K562 (cell line): ENCODE measurements around the gene MRPL33. TPM values are rescaled to one million over a fixed set of nuclear protein-coding genes. Genes with fewer than 3 reads are reported as not detected.
A peak's percentile ranks its signal among the peaks of the same experiment; 100 is the strongest.

Experiments used
- ATAC-seq: fragments of 200-7000 bp; cut with Tn5 transposase; 3 replicates; pipeline ENCODE4 v1.9.1; 2020; ENCODE audit warnings: moderate library complexity
- BruUV-seq: library from RNA; stranded (reverse); fragments of 400-500 nt; replicated peaks from 2 replicates; lab custom pipeline; 2021; lab: Mats Ljungman, UMichigan
- CTCF ChIA-PET: fragments of 300-600 bp; formaldehyde crosslinking; extraction: SDS; loops from one replicate; lab custom pipeline; 2021; ENCODE audit warnings: low intra/inter-chr PET ratio; lab: Yijun Ruan, JAX
- POLR2A ChIA-PET: fragments of 300-600, 350-650 bp; sonication (Branson Sonifier 250); formaldehyde crosslinking; extraction: SDS; loops from one replicate; lab custom pipeline; 2021; ENCODE audit warnings: antibody characterized with exemption, inconsistent platforms; lab: Yijun Ruan, JAX
- DNase-seq, 4 experiments: peaks; one replicate each; pipeline versions ENCODE4 v3.0.0 to v3.0.0-alpha.2; 2011 to 2018; ENCODE audit warnings: low spot score in 3 of 4, mixed read lengths in 3 of 4; ENCODE audit errors: extremely low read depth in 1 of 4
- FAIRE-seq: peaks from 2 replicates; lab custom pipeline; 2011; peaks lifted over from hg19 to GRCh38; lab: Jason Lieb, UNC
- H2AFZ ChIP-seq: 2 replicates; pipeline ENCODE4 v1.6.0; 2011; ENCODE audit warnings: low read depth, low read length, control low read depth, inconsistent platforms
- H3K27ac ChIP-seq: fragments of 200-600 bp; 3 replicates; pipeline ENCODE4 v1.8.0; 2011; ENCODE audit warnings: low read depth, mild to moderate bottlenecking, control low read depth, inconsistent platforms, low read length, moderate library complexity, mixed read lengths; ENCODE audit errors: extremely low read depth
- H3K27me3 ChIP-seq, 2 experiments: fragments of 300-600 bp in 1 of 2; 2 replicates in 1 of 2; 3 replicates in 1 of 2; pipeline versions ENCODE4 v1.6.0 to v1.8.0; 2011; ENCODE audit warnings: inconsistent platforms in 2 of 2, low read length in 2 of 2, mild to moderate bottlenecking in 1 of 2, mixed read lengths in 1 of 2, moderate library complexity in 1 of 2; ENCODE audit not compliant: control insufficient read depth in 2 of 2, insufficient read depth in 2 of 2
- H3K36me3 ChIP-seq: fragments of 300-600 bp; 3 replicates; pipeline ENCODE4 v1.8.0; 2011; ENCODE audit warnings: mild to moderate bottlenecking, low read length, inconsistent platforms; ENCODE audit not compliant: control insufficient read depth, insufficient read depth
- H3K4me1 ChIP-seq, 2 experiments: fragments of 200-600 bp in 1 of 2; replicated peaks in 1 of 2; 2 replicates in 1 of 2; 3 replicates in 1 of 2; pipeline versions ENCODE4 v1.5.1 to v1.8.0; 2011; ENCODE audit warnings: inconsistent platforms in 2 of 2, low read length in 2 of 2, mild to moderate bottlenecking in 1 of 2, mixed read lengths in 1 of 2, moderate library complexity in 1 of 2; ENCODE audit not compliant: control insufficient read depth in 2 of 2, insufficient read depth in 2 of 2
- H3K4me2 ChIP-seq: 2 replicates; pipeline ENCODE4 v1.6.1; 2011; ENCODE audit warnings: low read length, control low read depth, inconsistent platforms, mixed read lengths; ENCODE audit not compliant: insufficient read depth
- H3K4me3 ChIP-seq: fragments of 200-600 bp; sonication (generic), shearing (Covaris generic); 2 replicates; pipeline ENCODE4 v1.5.1; 2016; ENCODE audit warnings: control low read depth, inconsistent platforms
- H3K79me2 ChIP-seq: fragments of 200-600 bp; 3 replicates; pipeline ENCODE4 v1.8.0; 2011; ENCODE audit warnings: low read length, inconsistent platforms; ENCODE audit not compliant: control insufficient read depth, insufficient read depth
- H3K9ac ChIP-seq, 2 experiments: 2 replicates each; pipeline versions ENCODE4 v1.6.0 to v1.6.1; 2011; ENCODE audit warnings: low read depth in 2 of 2, low read length in 2 of 2, control low read depth in 1 of 2, inconsistent platforms in 1 of 2, mild to moderate bottlenecking in 1 of 2, mixed read lengths in 1 of 2; ENCODE audit not compliant: insufficient read depth in 1 of 2
- H3K9me1 ChIP-seq: one replicate; pipeline ENCODE4 v1.6.0; 2011; ENCODE audit warnings: inconsistent platforms, mild to moderate bottlenecking, low read length, moderate library complexity; ENCODE audit not compliant: control insufficient read depth, insufficient read depth
- H3K9me3 ChIP-seq: replicated peaks from 2 replicates; pipeline ENCODE4 v1.5.1; 2011; ENCODE audit warnings: low read depth, low read length, inconsistent platforms; ENCODE audit not compliant: control insufficient read depth, insufficient read depth
- H4K20me1 ChIP-seq: replicated peaks from 2 replicates; pipeline ENCODE4 v1.6.1; 2011; ENCODE audit warnings: low read length, inconsistent platforms, mixed read lengths; ENCODE audit not compliant: control insufficient read depth, insufficient read depth
- CBFA2T3 ChIP-seq: fragments of 450-650 bp; IDR thresholded peaks from 2 replicates; pipeline ENCODE4 v1.6.1; 2017
- E2F5 ChIP-seq: sonication (generic); formaldehyde crosslinking; IDR thresholded peaks from 2 replicates; pipeline ENCODE4 v1.8.0; 2022; ENCODE audit warnings: mild to moderate bottlenecking, missing genetic modification reagents
- EP300 ChIP-seq: IDR thresholded peaks from 2 replicates; pipeline ENCODE4 v1.6.1; 2012; ENCODE audit warnings: low read length, improper control_type of control experiment
- FOXM1 ChIP-seq, 2 experiments: fragments of 450-650 bp in 1 of 2; sonication (generic) in 1 of 2; formaldehyde crosslinking in 1 of 2; IDR thresholded peaks; 2 replicates each; pipeline versions ENCODE4 v1.6.1 to v1.9.0; 2017 to 2022; ENCODE audit warnings: low read depth in 2 of 2, mild to moderate bottlenecking in 2 of 2, missing genetic modification reagents in 1 of 2, moderate library complexity in 1 of 2
- IRF2 ChIP-seq: sonication (generic); formaldehyde crosslinking; IDR thresholded peaks from 2 replicates; pipeline ENCODE4 v1.8.1; 2022; ENCODE audit warnings: mild to moderate bottlenecking, missing genetic modification reagents
- NR2C2 ChIP-seq, 2 experiments: fragments of 200-800 bp in 1 of 2; sonication (Bioruptor generic) in 1 of 2; sonication (generic) in 1 of 2; formaldehyde crosslinking in 1 of 2; IDR thresholded peaks; 2 replicates each; pipeline versions ENCODE4 v1.6.1 to v1.8.0; 2016 to 2022; ENCODE audit warnings: mild to moderate bottlenecking in 1 of 2, missing compliant biosample characterization in 1 of 2, missing genetic modification characterization in 1 of 2, missing genetic modification reagents in 1 of 2
- POLR2A ChIP-seq: fragments of 450-650 bp; conservative IDR thresholded peaks from 2 replicates; pipeline ENCODE4 v1.6.1; 2016
- POLR2H ChIP-seq: IDR thresholded peaks from 2 replicates; pipeline ENCODE4 v1.6.1; 2016; ENCODE audit warnings: missing genetic modification characterization, low read depth, mild to moderate bottlenecking, control low read depth, missing compliant biosample characterization, moderate library complexity
- SOX6 ChIP-seq: fragments of 450-650 bp; IDR thresholded peaks from 2 replicates; pipeline ENCODE4 v1.6.1; 2014; ENCODE audit warnings: mild to moderate bottlenecking
- TEAD4 ChIP-seq, 2 experiments: sonication (generic) in 1 of 2; formaldehyde crosslinking in 1 of 2; IDR thresholded peaks; 2 replicates each; pipeline versions ENCODE4 v1.6.1 to v1.8.0; 2012 to 2022; ENCODE audit warnings: borderline replicate concordance in 1 of 2, inconsistent platforms in 1 of 2, low read length in 1 of 2, mild to moderate bottlenecking in 1 of 2, missing genetic modification reagents in 1 of 2
- ZNF589 ChIP-seq: fragments of 200-800 bp; sonication (Bioruptor generic); IDR thresholded peaks from 2 replicates; pipeline ENCODE4 v1.6.1; 2016; ENCODE audit warnings: low read depth, missing genetic modification characterization, missing compliant biosample characterization
- WGBS: fragments of 100-300 bp; shearing (Covaris generic); methylation state at CpG from one replicate; pipeline ENCODE4 v1.1.6; 2016; ENCODE audit warnings: low coverage, mixed read lengths; ENCODE audit not compliant: insufficient coverage; ENCODE audit errors: missing lambda C conversion rate; 5-methylcytosine and 5-hydroxymethylcytosine counted together
- in situ Hi-C: fragments of 300-500 bp; cut with MboI; formaldehyde crosslinking; loops from 4 replicates; pipeline ENCODE4 v1.15.0; 2018; ENCODE audit warnings: inconsistent platforms, mixed read lengths
- intact Hi-C: fragments of 100-400 bp; cut with micrococcal nuclease; formaldehyde crosslinking; loops from 2 replicates; pipeline ENCODE4 v1.14.2; 2022
- polyA plus RNA-seq, 8 experiments: library from polyadenylated mRNA; depleted of rRNA in 4 of 8; stranded (reverse) in 5 of 8; unstranded in 3 of 8; fragments of >200 nt; fragmentation: Nextera tagmentation in 2 of 8; fragmentation: Illumina TruSeq in 1 of 8; extraction: Ambion mirVana in 2 of 8; extraction: Trizol in 1 of 8; gene quantifications; 2 replicates each; pipeline versions ENCODE4 v1.2.1 to v1.2.3, GENCODE V29; 2011 to 2014; ENCODE audit warnings: inconsistent platforms in 1 of 8, missing spikeins in 1 of 8
- total RNA-seq, 7 experiments: library from RNA; depleted of rRNA in 6 of 7; stranded (reverse); fragments of >200 nt in 6 of 7; fragmentation: Illumina TruSeq in 2 of 7; extraction: Trizol in 2 of 7; gene quantifications; 2 replicates each; pipeline versions ENCODE4 v1.2.1 to v1.2.3, GENCODE V29; 2011 to 2021; ENCODE audit warnings: low replicate concordance in 1 of 7
- TF ChIP-seq, protein P1 (sequence below): fragments of 450-650 bp; IDR thresholded peaks from 2 replicates; pipeline ENCODE4 v1.6.1; 2016; ENCODE audit warnings: low read depth, mild to moderate bottlenecking, moderate library complexity
- TF ChIP-seq, protein P2 (sequence below), 2 experiments: IDR thresholded peaks; 2 replicates each; pipeline ENCODE4 v1.6.1; 2011; ENCODE audit warnings: borderline replicate concordance in 1 of 2, control low read depth in 1 of 2, low read depth in 1 of 2, low read length in 1 of 2, mild to moderate bottlenecking in 1 of 2, mixed read lengths in 1 of 2, moderate library complexity in 1 of 2; ENCODE audit not compliant: insufficient read depth in 1 of 2, insufficient read length in 1 of 2, poor library complexity in 1 of 2, severe bottlenecking in 1 of 2; ENCODE audit errors: extremely low read depth in 1 of 2
- TF ChIP-seq, protein P3 (sequence below), 2 experiments: IDR thresholded peaks; 2 replicates each; pipeline ENCODE4 v1.6.1; 2012; ENCODE audit warnings: improper control_type of control experiment in 2 of 2, low read depth in 2 of 2, low read length in 2 of 2, borderline replicate concordance in 1 of 2

Gene MRPL33
- total and polyA plus RNA-seq, 9 of the 15 experiments (the other 6 are each of a cell fraction or from before 2014, with no cell fraction given), result 68.3 to 338 (median 226) TPM

- ChIA-PET POLR2A (interaction anchor here (0.6 to 2.1 kb wide), 9 partner anchors 11 to 912 kb away, joined by 3 to 10 read pairs (median 4); partner anchors contain the start of gene MRPL33), CTCF (interaction anchor here (0.8 to 2.5 kb wide), 4 partner anchors 29 to 69 kb away, joined by 4 to 17 read pairs (median 8); no protein-coding TSS in a partner anchor)
- Histone ChIP-seq H3K4me2 (peak overlapping the region; percentile 90), H3K9ac (peak overlapping the region; percentile 67 to 89; a peak in 3 of 4 replicates), H3K4me3 (peak overlapping the region; percentile 44), H3K4me1 (peaks cover 10 to 18% of the 10 kb centered on the region in 2 experiments), H3K79me2 (no peaks in the 10 kb centered on the region), H2AFZ (peak overlapping the region; percentile 93), H3K9me3 (peaks cover 6% of the 10 kb centered on the region), H3K27ac (peak overlapping the region; percentile 61), H3K9me1 (no peaks in the 10 kb centered on the region), H3K27me3 (no peaks in the 10 kb centered on the region), H3K36me3 (no peaks in the 10 kb centered on the region), H4K20me1 (no peaks in the 10 kb centered on the region)
- in situ Hi-C loops (no loop called here), intact Hi-C loops (loop anchor here (1.0 to 10.0 kb wide), 2 partner anchors 29 to 142 kb away; partner anchors contain the start of genes BABAM2 and RBKS)
- DNase-seq (peak; percentile 38 to 57 (median 43)), FAIRE-seq (no peak), ATAC-seq (peak; percentile 68)
- TSS peak; percentile 56 for BruUV-seq
- whole genome bisulfite sequencing, result 7% methylated on average over 15 of the region's 16 CpGs
- TF ChIP-seq SOX6 (peak; percentile 98), NR2C2 (CRISPR knock-in tag; IDR thresholded peaks at IDR 0.05) (no peak), NR2C2 (tag; IDR thresholded peaks at IDR 0.05) (peak; percentile 39; the same call in 1 of the 2 replicates), POLR2H (tag) (peak; percentile 82), E2F5 (CRISPR knock-in tag) (no peak), IRF2 (CRISPR knock-in tag) (no peak), ZNF589 (CRISPR knock-in tag) (peak; percentile 82), TEAD4 (IDR thresholded peaks at IDR 0.05; ENCODE audit: low read length) (no peak), TEAD4 (CRISPR knock-in tag; IDR thresholded peaks at IDR 0.05; ENCODE audit: borderline replicate concordance) (no peak), FOXM1 (IDR thresholded peaks at IDR 0.05; ENCODE audit: low read depth) (0 out of 2 replicates have a peak, but pooled peaks have one; percentile 7), FOXM1 (CRISPR knock-in tag; IDR thresholded peaks at IDR 0.05; ENCODE audit: low read depth) (no peak), POLR2A (no peak), CBFA2T3 (peak; percentile 22; the same call in 1 of the 2 replicates), EP300 (peak; percentile 48)
- TF ChIP-seq, protein P1, sequence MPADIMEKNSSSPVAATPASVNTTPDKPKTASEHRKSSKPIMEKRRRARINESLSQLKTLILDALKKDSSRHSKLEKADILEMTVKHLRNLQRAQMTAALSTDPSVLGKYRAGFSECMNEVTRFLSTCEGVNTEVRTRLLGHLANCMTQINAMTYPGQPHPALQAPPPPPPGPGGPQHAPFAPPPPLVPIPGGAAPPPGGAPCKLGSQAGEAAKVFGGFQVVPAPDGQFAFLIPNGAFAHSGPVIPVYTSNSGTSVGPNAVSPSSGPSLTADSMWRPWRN, result peak; percentile 17; the same call in 1 of the 2 replicates
- TF ChIP-seq, protein P2, sequence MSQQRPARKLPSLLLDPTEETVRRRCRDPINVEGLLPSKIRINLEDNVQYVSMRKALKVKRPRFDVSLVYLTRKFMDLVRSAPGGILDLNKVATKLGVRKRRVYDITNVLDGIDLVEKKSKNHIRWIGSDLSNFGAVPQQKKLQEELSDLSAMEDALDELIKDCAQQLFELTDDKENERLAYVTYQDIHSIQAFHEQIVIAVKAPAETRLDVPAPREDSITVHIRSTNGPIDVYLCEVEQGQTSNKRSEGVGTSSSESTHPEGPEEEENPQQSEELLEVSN (IDR thresholded peaks at IDR 0.05; ENCODE audit: borderline replicate concordance in 1 of 2, extremely low read depth in 1 of 2, insufficient read depth in 1 of 2, insufficient read length in 1 of 2, low read depth in 1 of 2, low read length in 1 of 2, poor library complexity in 1 of 2, severe bottlenecking in 1 of 2), result peak in 1 of 2 experiments; percentile 41
- TF ChIP-seq, protein P3, sequence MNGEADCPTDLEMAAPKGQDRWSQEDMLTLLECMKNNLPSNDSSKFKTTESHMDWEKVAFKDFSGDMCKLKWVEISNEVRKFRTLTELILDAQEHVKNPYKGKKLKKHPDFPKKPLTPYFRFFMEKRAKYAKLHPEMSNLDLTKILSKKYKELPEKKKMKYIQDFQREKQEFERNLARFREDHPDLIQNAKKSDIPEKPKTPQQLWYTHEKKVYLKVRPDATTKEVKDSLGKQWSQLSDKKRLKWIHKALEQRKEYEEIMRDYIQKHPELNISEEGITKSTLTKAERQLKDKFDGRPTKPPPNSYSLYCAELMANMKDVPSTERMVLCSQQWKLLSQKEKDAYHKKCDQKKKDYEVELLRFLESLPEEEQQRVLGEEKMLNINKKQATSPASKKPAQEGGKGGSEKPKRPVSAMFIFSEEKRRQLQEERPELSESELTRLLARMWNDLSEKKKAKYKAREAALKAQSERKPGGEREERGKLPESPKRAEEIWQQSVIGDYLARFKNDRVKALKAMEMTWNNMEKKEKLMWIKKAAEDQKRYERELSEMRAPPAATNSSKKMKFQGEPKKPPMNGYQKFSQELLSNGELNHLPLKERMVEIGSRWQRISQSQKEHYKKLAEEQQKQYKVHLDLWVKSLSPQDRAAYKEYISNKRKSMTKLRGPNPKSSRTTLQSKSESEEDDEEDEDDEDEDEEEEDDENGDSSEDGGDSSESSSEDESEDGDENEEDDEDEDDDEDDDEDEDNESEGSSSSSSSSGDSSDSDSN (IDR thresholded peaks at IDR 0.05; ENCODE audit: borderline replicate concordance in 1 of 2, low read depth in 2 of 2, low read length in 2 of 2), result 0 out of 4 replicates have a peak, but pooled peaks of 1 of the 2 experiments have one; percentile 51
Observed at GRCh38 chr2:27752551-27753237, 18.8 kb upstream of the MRPL33 start.
